ENCODE data around the gene BACE1-AS.

GRCh38 chr11:117333917-117334316 is 42.8 kb downstream of the BACE1-AS start:
- TF ChIP-seq, protein P1, sequence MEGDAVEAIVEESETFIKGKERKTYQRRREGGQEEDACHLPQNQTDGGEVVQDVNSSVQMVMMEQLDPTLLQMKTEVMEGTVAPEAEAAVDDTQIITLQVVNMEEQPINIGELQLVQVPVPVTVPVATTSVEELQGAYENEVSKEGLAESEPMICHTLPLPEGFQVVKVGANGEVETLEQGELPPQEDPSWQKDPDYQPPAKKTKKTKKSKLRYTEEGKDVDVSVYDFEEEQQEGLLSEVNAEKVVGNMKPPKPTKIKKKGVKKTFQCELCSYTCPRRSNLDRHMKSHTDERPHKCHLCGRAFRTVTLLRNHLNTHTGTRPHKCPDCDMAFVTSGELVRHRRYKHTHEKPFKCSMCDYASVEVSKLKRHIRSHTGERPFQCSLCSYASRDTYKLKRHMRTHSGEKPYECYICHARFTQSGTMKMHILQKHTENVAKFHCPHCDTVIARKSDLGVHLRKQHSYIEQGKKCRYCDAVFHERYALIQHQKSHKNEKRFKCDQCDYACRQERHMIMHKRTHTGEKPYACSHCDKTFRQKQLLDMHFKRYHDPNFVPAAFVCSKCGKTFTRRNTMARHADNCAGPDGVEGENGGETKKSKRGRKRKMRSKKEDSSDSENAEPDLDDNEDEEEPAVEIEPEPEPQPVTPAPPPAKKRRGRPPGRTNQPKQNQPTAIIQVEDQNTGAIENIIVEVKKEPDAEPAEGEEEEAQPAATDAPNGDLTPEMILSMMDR (IDR thresholded peaks at IDR 0.05; ENCODE audit: control extremely low read depth in 1 of 3, insufficient read depth in 1 of 3, low read depth in 1 of 3, low read length in 3 of 3), result no peak
- TF ChIP-seq, protein P2, sequence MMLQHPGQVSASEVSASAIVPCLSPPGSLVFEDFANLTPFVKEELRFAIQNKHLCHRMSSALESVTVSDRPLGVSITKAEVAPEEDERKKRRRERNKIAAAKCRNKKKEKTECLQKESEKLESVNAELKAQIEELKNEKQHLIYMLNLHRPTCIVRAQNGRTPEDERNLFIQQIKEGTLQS (IDR thresholded peaks at IDR 0.05; ENCODE audit: insufficient read depth, low read depth, low read length), result no peak
- TF ChIP-seq JUN (IDR thresholded peaks at IDR 0.05; ENCODE audit: low read depth, low read length) (no peak), MAFK (IDR thresholded peaks at IDR 0.05; ENCODE audit: low read depth, low read length) (no peak), POLR2A (IDR thresholded peaks at IDR 0.05; ENCODE audit: control extremely low read depth in 1 of 2, low read depth in 2 of 2, low read length in 2 of 2) (no peak), POLR2AphosphoS5 (IDR thresholded peaks at IDR 0.05; ENCODE audit: low read depth, low read length) (no peak), MAX (IDR thresholded peaks at IDR 0.05) (no peak), RAD21 (IDR thresholded peaks at IDR 0.05 in 1 of 2, conservative IDR thresholded peaks at IDR 0.05 in 1 of 2; ENCODE audit: low read depth in 2 of 2, low read length in 2 of 2) (no peak)
